ENCODE results near the gene ADIG. TPM values are rescaled to one million over a fixed set of nuclear protein-coding genes. Genes with fewer than 3 reads are reported as not detected.

ADIG gene
- total RNA-seq (2016; rRNA removed; fragmentation: Illumina TruSeq; extraction: Trizol), result 0.15 and 0.28 TPM in 2 replicates
- total RNA-seq (2016; cell fraction: cytosol; rRNA removed; fragmentation: Illumina TruSeq; extraction: Trizol; ENCODE audit: low read depth), result not detected in 2 replicates
- total RNA-seq (2016; cell fraction: insoluble cytoplasmic fraction; rRNA removed; fragmentation: Illumina TruSeq; extraction: Trizol), result not detected in 2 replicates
- not detected in 2 replicates for total RNA-seq (2016; cell fraction: membrane; rRNA removed; fragmentation: Illumina TruSeq; extraction: Trizol)
- not detected in 2 replicates for total RNA-seq (2016; cell fraction: nucleus; rRNA removed; fragmentation: Illumina TruSeq; extraction: Trizol)
- 0.10 TPM in 1 of 2 replicates, not detected in the other for polyA plus RNA-seq (2011; rRNA removed)
- polyA plus RNA-seq (2011; cell fraction: cytosol; rRNA removed), result not detected in 2 replicates
- not detected in 2 replicates for polyA plus RNA-seq (2011; cell fraction: nucleus; rRNA removed)
- not detected in 2 replicates for polyA plus RNA-seq (2012)
- not detected in 2 replicates for polyA plus RNA-seq (2016; cell fraction: cytosol; fragmentation: Illumina TruSeq; extraction: Trizol; ENCODE audit: low read depth)
- not detected in 2 replicates for polyA plus RNA-seq (2016; cell fraction: insoluble cytoplasmic fraction; fragmentation: Illumina TruSeq; extraction: Trizol; ENCODE audit: low read depth)
- not detected in 2 replicates for polyA plus RNA-seq (2016; cell fraction: membrane; fragmentation: Illumina TruSeq; extraction: Trizol; ENCODE audit: low read depth)
- not detected in 2 replicates for polyA plus RNA-seq (2016; cell fraction: nucleus; fragmentation: Illumina TruSeq; extraction: Trizol; ENCODE audit: insufficient read depth, low read depth)
- not detected in 2 replicates for polyA minus RNA-seq (2011; rRNA and poly(A)+ RNA removed; ENCODE audit: low replicate concordance)
- not detected in 2 replicates for polyA minus RNA-seq (2011; cell fraction: cytosol; rRNA and poly(A)+ RNA removed)
- polyA minus RNA-seq (2011; cell fraction: nucleus; rRNA and poly(A)+ RNA removed), result not detected in 2 replicates
- Bru-seq, nascent RNA, result percentile 38 among the genes with signal in this experiment
- percentile 30 among the genes with signal in this experiment for BruChase-seq, experiment 1, labeled RNA remaining after a 6-hour chase
- BruChase-seq, experiment 2, labeled RNA remaining after a 2-hour chase, result percentile 32 among the genes with signal in this experiment
- long read RNA-seq, experiment 1, result 0 reads
- long read RNA-seq, experiment 2, result 0 reads

DNA sequence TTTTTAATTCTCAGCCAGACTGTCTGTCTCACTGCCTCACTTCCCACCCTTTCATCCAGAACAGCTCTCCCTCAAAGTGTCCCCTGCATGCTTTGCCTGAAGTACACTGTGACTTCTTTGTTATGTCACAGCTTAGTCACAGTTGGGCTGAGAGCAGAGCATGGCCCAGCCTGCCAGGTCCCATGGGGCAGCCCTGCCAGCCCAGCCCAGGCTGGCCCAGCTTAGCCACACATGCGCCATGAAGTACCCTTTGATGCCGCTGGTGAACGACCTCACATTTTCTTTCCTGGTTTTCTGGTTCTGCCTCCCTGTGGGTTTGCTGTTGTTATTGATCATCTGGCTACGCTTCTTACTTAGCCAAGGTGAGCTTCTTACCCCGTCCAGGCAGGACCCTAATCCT is at the start of gene ADIG:
TSS of gene ADIG (plus strand) at position 185 of the 400 bp plus-strand sequence. CDS start at position 239, 54 bp downstream.
- in situ Hi-C loops (cut with HindIII; ENCODE audit: extremely low pct_ligation_motif_present, low pct_unique_long_range_greater_than_20kb), result no loop called here
- FAIRE-seq, result no peak
- TF ChIP-seq, protein P1, sequence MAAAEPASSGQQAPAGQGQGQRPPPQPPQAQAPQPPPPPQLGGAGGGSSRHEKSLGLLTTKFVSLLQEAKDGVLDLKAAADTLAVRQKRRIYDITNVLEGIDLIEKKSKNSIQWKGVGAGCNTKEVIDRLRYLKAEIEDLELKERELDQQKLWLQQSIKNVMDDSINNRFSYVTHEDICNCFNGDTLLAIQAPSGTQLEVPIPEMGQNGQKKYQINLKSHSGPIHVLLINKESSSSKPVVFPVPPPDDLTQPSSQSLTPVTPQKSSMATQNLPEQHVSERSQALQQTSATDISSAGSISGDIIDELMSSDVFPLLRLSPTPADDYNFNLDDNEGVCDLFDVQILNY (CRISPR knock-in tag; conservative IDR thresholded peaks at IDR 0.05), result no peak
- TF ChIP-seq ZNF121 (CRISPR knock-in tag; IDR thresholded peaks at IDR 0.05) (0 out of 2 replicates have a peak, but pooled peaks have one; percentile 46), PITX1 (CRISPR knock-in tag; IDR thresholded peaks at IDR 0.05) (0 out of 2 replicates have a peak, but pooled peaks have one; percentile 4), ZBTB21 (CRISPR knock-in tag; IDR thresholded peaks at IDR 0.05) (peak; percentile 86), DPF2 (CRISPR knock-in tag; IDR thresholded peaks at IDR 0.05; ENCODE audit: borderline replicate concordance, low read depth) (no peak), IKZF1 (IDR thresholded peaks at IDR 0.05) (no peak), TEAD3 (CRISPR knock-in tag; optimal IDR thresholded peaks at IDR 0.05; ENCODE audit: borderline replicate concordance) (peak; percentile 37), CREB1 (IDR thresholded peaks at IDR 0.05) (0 out of 2 replicates have a peak, but pooled peaks have one; percentile 12), CREB1 (CRISPR knock-in tag; IDR thresholded peaks at IDR 0.05) (no peak), RBM22 (optimal IDR thresholded peaks at IDR 0.05; ENCODE audit: low read length) (peak; percentile 81), ZBTB7A (CRISPR knock-in tag; IDR thresholded peaks at IDR 0.05) (no peak), KLF13 (CRISPR knock-in tag; IDR thresholded peaks at IDR 0.05) (no peak)
- TF ChIP-seq, protein P2, sequence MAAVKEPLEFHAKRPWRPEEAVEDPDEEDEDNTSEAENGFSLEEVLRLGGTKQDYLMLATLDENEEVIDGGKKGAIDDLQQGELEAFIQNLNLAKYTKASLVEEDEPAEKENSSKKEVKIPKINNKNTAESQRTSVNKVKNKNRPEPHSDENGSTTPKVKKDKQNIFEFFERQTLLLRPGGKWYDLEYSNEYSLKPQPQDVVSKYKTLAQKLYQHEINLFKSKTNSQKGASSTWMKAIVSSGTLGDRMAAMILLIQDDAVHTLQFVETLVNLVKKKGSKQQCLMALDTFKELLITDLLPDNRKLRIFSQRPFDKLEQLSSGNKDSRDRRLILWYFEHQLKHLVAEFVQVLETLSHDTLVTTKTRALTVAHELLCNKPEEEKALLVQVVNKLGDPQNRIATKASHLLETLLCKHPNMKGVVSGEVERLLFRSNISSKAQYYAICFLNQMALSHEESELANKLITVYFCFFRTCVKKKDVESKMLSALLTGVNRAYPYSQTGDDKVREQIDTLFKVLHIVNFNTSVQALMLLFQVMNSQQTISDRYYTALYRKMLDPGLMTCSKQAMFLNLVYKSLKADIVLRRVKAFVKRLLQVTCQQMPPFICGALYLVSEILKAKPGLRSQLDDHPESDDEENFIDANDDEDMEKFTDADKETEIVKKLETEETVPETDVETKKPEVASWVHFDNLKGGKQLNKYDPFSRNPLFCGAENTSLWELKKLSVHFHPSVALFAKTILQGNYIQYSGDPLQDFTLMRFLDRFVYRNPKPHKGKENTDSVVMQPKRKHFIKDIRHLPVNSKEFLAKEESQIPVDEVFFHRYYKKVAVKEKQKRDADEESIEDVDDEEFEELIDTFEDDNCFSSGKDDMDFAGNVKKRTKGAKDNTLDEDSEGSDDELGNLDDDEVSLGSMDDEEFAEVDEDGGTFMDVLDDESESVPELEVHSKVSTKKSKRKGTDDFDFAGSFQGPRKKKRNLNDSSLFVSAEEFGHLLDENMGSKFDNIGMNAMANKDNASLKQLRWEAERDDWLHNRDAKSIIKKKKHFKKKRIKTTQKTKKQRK (IDR thresholded peaks at IDR 0.05; ENCODE audit: low read length), result no peak
- TF ChIP-seq, protein P3, sequence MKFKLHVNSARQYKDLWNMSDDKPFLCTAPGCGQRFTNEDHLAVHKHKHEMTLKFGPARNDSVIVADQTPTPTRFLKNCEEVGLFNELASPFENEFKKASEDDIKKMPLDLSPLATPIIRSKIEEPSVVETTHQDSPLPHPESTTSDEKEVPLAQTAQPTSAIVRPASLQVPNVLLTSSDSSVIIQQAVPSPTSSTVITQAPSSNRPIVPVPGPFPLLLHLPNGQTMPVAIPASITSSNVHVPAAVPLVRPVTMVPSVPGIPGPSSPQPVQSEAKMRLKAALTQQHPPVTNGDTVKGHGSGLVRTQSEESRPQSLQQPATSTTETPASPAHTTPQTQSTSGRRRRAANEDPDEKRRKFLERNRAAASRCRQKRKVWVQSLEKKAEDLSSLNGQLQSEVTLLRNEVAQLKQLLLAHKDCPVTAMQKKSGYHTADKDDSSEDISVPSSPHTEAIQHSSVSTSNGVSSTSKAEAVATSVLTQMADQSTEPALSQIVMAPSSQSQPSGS (CRISPR knock-in tag; IDR thresholded peaks at IDR 0.05), result no peak

More for the DNA sequence above, at the start of gene ADIG:
- H3K9ac ChIP-seq (ENCODE audit: insufficient read depth, low read depth, low read length), result no peak within 1 kb of the TSS
- intact Hi-C loops (cut with micrococcal nuclease; ENCODE audit: unreplicated experiment), result no loop called here
- H3K4me3 ChIP-seq (replicated peaks in 1 of 3; ENCODE audit: insufficient read depth in 1 of 3, low read depth in 2 of 3, low read length in 3 of 3), result no peak within 1 kb of the TSS
- no peaks in the 10 kb centered on the region for H4K20me1 ChIP-seq (ENCODE audit: insufficient read depth, low read length)
- peaks cover 62% of the 10 kb centered on the region for H3K4me1 ChIP-seq (ENCODE audit: insufficient read depth, low read length)
- 0 out of 5 replicates have a peak, but pooled peaks cover 0 to 8% of the 10 kb centered on the region in 2 experiments for H3K36me3 ChIP-seq (replicated peaks in 1 of 2; ENCODE audit: control insufficient read depth in 1 of 2, insufficient read depth in 2 of 2, low read length in 2 of 2)
- ChIA-PET CTCF (ENCODE audit: low intra/inter-chr PET ratio, low total read pairs) (no interaction called here), POLR2A (no interaction called here)
- H3K79me2 ChIP-seq (ENCODE audit: insufficient read depth, low read length), result no peaks in the 10 kb centered on the region
- 77% methylated on average over 5 of the region's 5 CpGs for WGBS (ENCODE audit: low lambda C conversion rate)
- H3K4me2 ChIP-seq (ENCODE audit: low read depth, low read length), result no peak within 1 kb of the TSS
- no peak within 1 kb of the TSS for H3K27ac ChIP-seq (ENCODE audit: extremely low read length, insufficient read depth, low read length)
- DNase-seq (ENCODE audit: low spot score), result peak; percentile 44
- no peaks in the 10 kb centered on the region for H3K9me3 ChIP-seq (ENCODE audit: low read length)
- no peak within 1 kb of the TSS for H2AFZ ChIP-seq (ENCODE audit: low read length)
- ATAC-seq, result peak; percentile 15
- no TSS peak for BruUV-seq (replicated peaks)
- no peaks in the 10 kb centered on the region for H3K27me3 ChIP-seq (ENCODE audit: control insufficient read depth in 1 of 2, insufficient read depth in 2 of 2, low read length in 2 of 2)

Data from HepG2 (cell line).